Measurements from ENCODE around the gene WDR7. TPM values are rescaled to one million over a fixed set of nuclear protein-coding genes. Genes with fewer than 3 reads are reported as not detected.
"Not testable (repeated sequence)": the region's sequence is repeated elsewhere in the genome, so short reads cannot be mapped to it uniquely, and the experiment has no call there.

WDR7 gene
- total RNA-seq, 1 donor from 2014 or later, result 20.4 TPM

- not testable (repeated sequence) for DNase-seq (ENCODE audit: low spot score)
These were observed 3.1 kb downstream of the WDR7 start for GRCh38 chr18:56654280-56654679.

- no peak for DNase-seq (ENCODE audit: low spot score)
These were observed 7.1 kb downstream of the WDR7 start for GRCh38 chr18:56658261-56658660.

- no peak for DNase-seq (ENCODE audit: low spot score)
These were observed 8.0 kb downstream of the WDR7 start for GRCh38 chr18:56659111-56659510.

- DNase-seq (ENCODE audit: low spot score), result no peak
These were observed 9.5 kb downstream of the WDR7 start for GRCh38 chr18:56660655-56661054.

GRCh38 chr18:56661360-56662062 is 10.4 kb downstream of the WDR7 start:
- DNase-seq (ENCODE audit: low spot score), result no peak

GRCh38 chr18:56662063-56662408 is 10.9 kb downstream of the WDR7 start:
- no peak for DNase-seq (ENCODE audit: low spot score)

- no peak for DNase-seq (ENCODE audit: low spot score)
These were observed 11.3 kb downstream of the WDR7 start for GRCh38 chr18:56662502-56662901.

GRCh38 chr18:56662902-56663301 is 11.7 kb downstream of the WDR7 start:
- DNase-seq (ENCODE audit: low spot score), result no peak

GRCh38 chr18:56672391-56672790 is 21.2 kb downstream of the WDR7 start:
- no peak for DNase-seq (ENCODE audit: low spot score)

- DNase-seq (ENCODE audit: low spot score), result no peak
These were observed 21.8 kb downstream of the WDR7 start for GRCh38 chr18:56672981-56673380.

GRCh38 chr18:56676639-56677038 is 25.5 kb downstream of the WDR7 start:
- no peak for DNase-seq (ENCODE audit: low spot score)

GRCh38 chr18:56678836-56679565 is 27.8 kb downstream of the WDR7 start:
- DNase-seq (ENCODE audit: low spot score), result no peak

- DNase-seq (ENCODE audit: low spot score), result no peak
These were observed 33.1 kb downstream of the WDR7 start for GRCh38 chr18:56684277-56684676.

- no peak for DNase-seq (ENCODE audit: low spot score)
These were observed 40.4 kb downstream of the WDR7 start for GRCh38 chr18:56691530-56691929.

- no peak for DNase-seq (ENCODE audit: low spot score)
These were observed 45.8 kb downstream of the WDR7 start for GRCh38 chr18:56696966-56697365.

- no peak for DNase-seq (ENCODE audit: low spot score)
These were observed 51.8 kb downstream of the WDR7 start for GRCh38 chr18:56702946-56703345.

GRCh38 chr18:56709463-56709862 is 58.3 kb downstream of the WDR7 start:
- no peak for DNase-seq (ENCODE audit: low spot score)

- DNase-seq (ENCODE audit: low spot score), result no peak
These were observed 60.7 kb downstream of the WDR7 start for GRCh38 chr18:56711708-56712445.

- no peak for DNase-seq (ENCODE audit: low spot score)
These were observed 61.6 kb downstream of the WDR7 start for GRCh38 chr18:56712761-56713160.

GRCh38 chr18:56715121-56715520 is 64.0 kb downstream of the WDR7 start:
- no peak for DNase-seq (ENCODE audit: low spot score)

- no peak for DNase-seq (ENCODE audit: low spot score)
These were observed 65.6 kb downstream of the WDR7 start for GRCh38 chr18:56716692-56717146.

- no peak for DNase-seq (ENCODE audit: low spot score)
These were observed 69.9 kb downstream of the WDR7 start for GRCh38 chr18:56721031-56721430.

- no peak for DNase-seq (ENCODE audit: low spot score)
These were observed 70.3 kb downstream of the WDR7 start for GRCh38 chr18:56721491-56721890.
